Spleen (tissue), 11 donors: ENCODE measurements around the gene MIA3. TPM values are rescaled to one million over a fixed set of nuclear protein-coding genes. Genes with fewer than 3 reads are reported as not detected.

ENCODE experiments used
- DNase-seq: peaks from one replicate; pipeline ENCODE4 v3.0.0-alpha.2; 2020
- H3K27ac ChIP-seq, 8 donors: fragments of 200-600 bp; sonication (generic) in 7 of 8; 1 replicate in 4 of 8; 2 replicates in 4 of 8; pipeline versions ENCODE4 v1.5.0 to v1.8.0; 2016 to 2021; ENCODE audit warnings: inconsistent platforms in 4 of 8, mild to moderate bottlenecking in 4 of 8, moderate library complexity in 1 of 8
- H3K27me3 ChIP-seq, 7 donors: fragments of 200-600 bp; sonication (generic) in 6 of 7; replicated peaks in 1 of 7; 1 replicate in 4 of 7; 2 replicates in 3 of 7; pipeline versions ENCODE4 v1.5.0 to v1.8.0; 2016 to 2021; ENCODE audit warnings: inconsistent platforms in 3 of 7, mild to moderate bottlenecking in 1 of 7
- H3K36me3 ChIP-seq, 6 donors: fragments of 200-600 bp; sonication (generic) in 5 of 6; 1 replicate in 4 of 6; 2 replicates in 2 of 6; pipeline versions ENCODE4 v1.5.0 to v1.8.0; 2016 to 2021; ENCODE audit warnings: inconsistent platforms in 2 of 6
- H3K4me1 ChIP-seq, 6 donors: fragments of 200-600 bp; sonication (generic) in 5 of 6; 1 replicate in 3 of 6; 2 replicates in 3 of 6; pipeline versions ENCODE4 v1.5.0 to v1.8.0; 2016 to 2021; ENCODE audit warnings: inconsistent platforms in 3 of 6
- H3K4me3 ChIP-seq, 8 donors: fragments of 200-600 bp; sonication (generic) in 7 of 8; 1 replicate in 4 of 8; 2 replicates in 4 of 8; pipeline versions ENCODE4 v1.5.0 to v1.8.0; 2016 to 2021; ENCODE audit warnings: inconsistent platforms in 4 of 8, mild to moderate bottlenecking in 4 of 8, moderate library complexity in 2 of 8
- H3K9me3 ChIP-seq, 8 donors: fragments of 200-600 bp; sonication (generic) in 7 of 8; 1 replicate in 4 of 8; 2 replicates in 4 of 8; pipeline versions ENCODE4 v1.5.0 to v1.8.0; 2016 to 2021; ENCODE audit warnings: inconsistent platforms in 4 of 8
- CTCF ChIP-seq, 11 experiments: fragments of 200-600 bp in 7 of 11; fragments of 450-650 bp in 4 of 11; sonication (generic) in 4 of 11; IDR thresholded peaks in 8 of 11; conservative IDR thresholded peaks in 3 of 11; 1 replicate in 7 of 11; 2 replicates in 4 of 11; pipeline versions ENCODE4 v1.4.0 to v1.8.0; 2016 to 2021; ENCODE audit warnings: antibody characterized with exemption in 11 of 11, inconsistent platforms in 4 of 11, mild to moderate bottlenecking in 1 of 11
- POLR2A ChIP-seq, 3 donors: fragments of 450-650 bp; IDR thresholded peaks; one replicate each; pipeline ENCODE4 v1.5.1; 2017; ENCODE audit warnings: antibody characterized with exemption in 3 of 3, mild to moderate bottlenecking in 1 of 3
- POLR2AphosphoS5 ChIP-seq, 3 donors: sonication (generic); formaldehyde crosslinking; IDR thresholded peaks; one replicate each; pipeline ENCODE4 v1.5.1; 2017; ENCODE audit warnings: antibody characterized with exemption in 3 of 3
- WGBS, 5 donors: extraction: QIAGEN DNeasy Blood & Tissue Kit in 3 of 5; methylation state at CpG; one replicate each; pipeline versions ENCODE4 v1.1.5 to v1.1.7; 2013 to 2018; 5-methylcytosine and 5-hydroxymethylcytosine counted together
- intact Hi-C: fragments of 100-400 bp; cut with DNase I; formaldehyde crosslinking; loops from one replicate; pipeline ENCODE4 v1.15.0; 2023; ENCODE audit warnings: low total_unique reads
- polyA plus RNA-seq, 3 donors: library from polyadenylated mRNA; stranded (reverse); fragments of 200-250 nt; gene quantifications; one replicate each; pipeline ENCODE4 v1.2.1, GENCODE V29; 2013
- total RNA-seq, 7 donors: library from RNA; depleted of rRNA in 3 of 7; stranded (reverse); fragments of >200 nt in 3 of 7; fragmentation: NEBNext Ultra II Directional in 4 of 7; extraction: Animal tissue kit (Norgen Biotek cat#: 25700) in 4 of 7; gene quantifications; one replicate each; pipeline versions ENCODE4 v1.1.0 to v1.2.1, GENCODE V29; 2016 to 2021
- donor health status: healthy with polysubstance abuse.
- donor health status: DM: no; HTN: no; CAD: no; lungs with moderate emphysema.
- donor health status: DM: no; HTN: no; CAD: no.
- donor health status: Bipolar disorder and iron deficiency.
- donor health status: healthy.
- donor health status: DM: no; HTN: no; CAD: no.
- donor health status: DM: yes; HTN: yes; CAD: no.

Gene MIA3
- total and polyA plus RNA-seq, 10 donors, result 25.4 to 68.8 (median 51.7) TPM

- 95 to 97% (median 96%) methylated on average over 7 of the region's 7 CpGs for WGBS, 5 donors
- no peak for DNase-seq
- H3K4me1 ChIP-seq, result peaks cover 3 to 16% (median 7%) of the 10 kb centered on the region in 6 donors
- H3K36me3 ChIP-seq, result peaks cover 0 to 81% (median 59%) of the 10 kb centered on the region in 6 donors
- H3K4me3 ChIP-seq, result no peak overlapping the region
- no peaks in the 10 kb centered on the region for H3K27me3 ChIP-seq
- TF ChIP-seq CTCF (IDR thresholded peaks at IDR 0.05 in 8 of 11, conservative IDR thresholded peaks at IDR 0.05 in 3 of 11), result no peak
- H3K9me3 ChIP-seq, result no peaks in the 10 kb centered on the region
- H3K27ac ChIP-seq, result no peak overlapping the region
- intact Hi-C loops, result no loop called here
Measured at GRCh38 chr1:222624214-222624613, 6.3 kb downstream of the MIA3 start.

DNA sequence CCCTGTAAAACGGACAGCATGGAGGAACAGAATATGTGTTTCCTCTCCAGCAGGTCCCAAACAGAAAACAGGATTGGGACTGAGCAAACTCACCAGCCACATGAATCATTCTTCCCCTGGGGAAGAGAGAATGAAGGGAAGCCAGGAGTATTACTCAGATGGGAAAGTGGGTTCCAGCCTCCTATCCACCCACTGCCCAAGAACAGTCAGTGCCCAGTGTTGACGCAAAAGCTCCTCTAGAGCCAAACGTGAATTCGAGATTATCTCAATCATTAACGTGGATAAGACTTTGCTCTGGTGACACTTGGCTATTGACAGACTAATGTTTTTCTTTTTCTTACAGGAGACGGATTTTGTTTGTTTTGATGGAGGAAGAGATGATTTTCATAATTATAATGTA is 9.3 kb downstream of the MIA3 start:
- no peak for TF ChIP-seq POLR2AphosphoS5 (IDR thresholded peaks at IDR 0.05)
- TF ChIP-seq POLR2A (IDR thresholded peaks at IDR 0.05), result no peak
- no peak for TF ChIP-seq CTCF (IDR thresholded peaks at IDR 0.05 in 8 of 11, conservative IDR thresholded peaks at IDR 0.05 in 3 of 11)
- no peak overlapping the region for H3K27ac ChIP-seq
- no peak overlapping the region for H3K4me3 ChIP-seq
- H3K27me3 ChIP-seq, result no peaks in the 10 kb centered on the region
- 92 to 96% (median 94%) methylated on average over 6 of the region's 6 CpGs for WGBS, 5 donors
- DNase-seq, result no peak
- H3K36me3 ChIP-seq, result peaks cover 0 to 100% (median 71%) of the 10 kb centered on the region in 6 donors
- H3K4me1 ChIP-seq, result no peaks in the 10 kb centered on the region
- no peaks in the 10 kb centered on the region for H3K9me3 ChIP-seq
- intact Hi-C loops, result no loop called here

DNA sequence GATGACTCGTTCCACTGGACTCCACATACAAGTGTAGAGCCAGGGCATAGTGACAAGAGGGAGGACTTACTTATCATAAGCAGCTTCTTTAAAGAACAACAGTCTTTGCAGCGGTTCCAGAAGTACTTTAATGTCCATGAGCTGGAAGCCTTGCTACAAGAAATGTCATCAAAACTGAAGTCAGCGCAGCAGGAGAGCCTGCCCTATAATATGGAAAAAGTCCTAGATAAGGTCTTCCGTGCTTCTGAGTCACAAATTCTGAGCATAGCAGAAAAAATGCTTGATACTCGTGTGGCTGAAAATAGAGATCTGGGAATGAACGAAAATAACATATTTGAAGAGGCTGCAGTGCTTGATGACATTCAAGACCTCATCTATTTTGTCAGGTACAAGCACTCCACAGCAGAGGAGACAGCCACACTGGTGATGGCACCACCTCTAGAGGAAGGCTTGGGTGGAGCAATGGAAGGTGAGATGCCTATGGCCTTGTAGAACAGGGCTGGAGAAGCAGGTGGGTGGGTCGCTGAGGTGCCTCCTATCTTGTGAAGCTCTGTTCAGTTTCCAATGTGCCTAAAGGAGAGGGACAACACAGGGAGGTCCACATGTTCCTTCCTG is 12.1 kb downstream of the MIA3 start:
- 87 to 96% (median 94%) methylated on average over 7 of the region's 7 CpGs for WGBS, 5 donors
- H3K36me3 ChIP-seq, result peaks cover 0 to 97% (median 71%) of the 10 kb centered on the region in 6 donors
- DNase-seq, result no peak
- H3K4me3 ChIP-seq, result no peak overlapping the region
- H3K4me1 ChIP-seq, result peaks cover 0 to 17% (median 5%) of the 10 kb centered on the region in 6 donors
- H3K9me3 ChIP-seq, result no peaks in the 10 kb centered on the region
- H3K27ac ChIP-seq, result no peak overlapping the region
- H3K27me3 ChIP-seq, result no peaks in the 10 kb centered on the region
- intact Hi-C loops, result loop anchor here (5.0 to 10.0 kb wide), 2 partner anchors 45 to 163 kb away; partner anchors contain the start of gene TAF1A
- no peak for TF ChIP-seq POLR2A (IDR thresholded peaks at IDR 0.05)
- no peak for TF ChIP-seq POLR2AphosphoS5 (IDR thresholded peaks at IDR 0.05)
- TF ChIP-seq CTCF (IDR thresholded peaks at IDR 0.05 in 8 of 11, conservative IDR thresholded peaks at IDR 0.05 in 3 of 11), result no peak

DNA sequence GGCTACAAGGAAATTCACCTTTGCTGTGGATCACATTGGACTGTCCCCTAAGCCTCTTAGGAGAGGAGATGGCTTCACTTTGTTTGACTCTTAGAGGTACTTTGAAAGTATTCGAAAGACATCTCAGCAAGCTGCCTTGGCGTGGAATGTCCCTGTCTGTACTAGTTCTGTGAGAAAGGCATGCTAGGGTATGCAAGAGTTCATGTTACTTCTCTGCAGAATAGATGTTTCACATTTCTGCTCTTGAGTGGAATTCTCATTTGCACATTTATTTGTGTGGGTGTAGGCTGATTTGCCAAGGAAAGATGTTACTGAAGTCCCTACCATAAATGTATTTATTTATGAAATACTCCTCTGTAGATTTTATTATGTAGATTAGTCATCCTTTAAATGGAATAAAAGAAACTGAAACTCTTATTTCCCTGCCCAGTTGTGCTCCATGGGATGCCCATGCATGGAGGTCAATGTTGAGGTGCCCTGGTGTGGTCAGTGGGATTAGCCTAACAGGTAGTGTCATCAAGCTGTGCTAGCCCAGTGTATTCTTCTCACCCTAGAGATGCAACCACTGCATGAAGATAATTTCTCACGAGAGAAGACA is 13.8 kb downstream of the MIA3 start:
- H3K9me3 ChIP-seq, result no peaks in the 10 kb centered on the region
- H3K27ac ChIP-seq, result no peak overlapping the region
- peaks cover 0 to 17% (median 5%) of the 10 kb centered on the region in 6 donors for H3K4me1 ChIP-seq
- H3K27me3 ChIP-seq, result no peaks in the 10 kb centered on the region
- H3K4me3 ChIP-seq, result no peak overlapping the region
- no peak for DNase-seq
- H3K36me3 ChIP-seq, result peaks cover 0 to 95% (median 61%) of the 10 kb centered on the region in 6 donors
- WGBS, 5 donors, result 89 to 98% (median 91%) methylated on average over 3 of the region's 3 CpGs
- intact Hi-C loops, result loop anchor here (5.0 to 10.0 kb wide), 2 partner anchors 47 to 164 kb away; partner anchors contain the start of gene TAF1A
- no peak for TF ChIP-seq POLR2AphosphoS5 (IDR thresholded peaks at IDR 0.05)
- TF ChIP-seq CTCF (IDR thresholded peaks at IDR 0.05 in 8 of 11, conservative IDR thresholded peaks at IDR 0.05 in 3 of 11), result no peak
- TF ChIP-seq POLR2A (IDR thresholded peaks at IDR 0.05), result no peak
